ENCODE measurements around the gene UGT1A7. TPM values are rescaled to one million over a fixed set of nuclear protein-coding genes. Genes with fewer than 3 reads are reported as not detected.

UGT1A7 gene
- total and polyA plus RNA-seq, 9 of the 15 experiments (the other 6 are each of a cell fraction or from before 2014, with no cell fraction given), result not detected

- Histone ChIP-seq H3K4me1 (replicated peaks in 1 of 2; ENCODE audit: control insufficient read depth in 2 of 2, insufficient read depth in 2 of 2, low read length in 2 of 2) (no peaks in the 10 kb centered on the region; a peak in 1 of 5 replicates), H3K9me1 (ENCODE audit: control insufficient read depth, insufficient read depth, low read length) (no peaks in the 10 kb centered on the region), H3K9ac (ENCODE audit: insufficient read depth in 1 of 2, low read depth in 2 of 2, low read length in 2 of 2) (no peak overlapping the region), H3K79me2 (ENCODE audit: control insufficient read depth, insufficient read depth, low read length) (no peaks in the 10 kb centered on the region), H3K27ac (ENCODE audit: extremely low read depth, low read depth, low read length) (no peak overlapping the region), H3K27me3 (ENCODE audit: control insufficient read depth in 2 of 2, insufficient read depth in 2 of 2, low read length in 2 of 2) (peaks cover 0 to 51% of the 10 kb centered on the region in 2 experiments; a peak in 4 of 5 replicates), H2AFZ (ENCODE audit: low read depth, low read length) (no peak overlapping the region), H3K36me3 (ENCODE audit: control insufficient read depth, insufficient read depth, low read length) (no peaks in the 10 kb centered on the region), H3K9me3 (replicated peaks; ENCODE audit: control insufficient read depth, insufficient read depth, low read depth, low read length) (no peaks in the 10 kb centered on the region), H3K4me2 (ENCODE audit: insufficient read depth, low read length) (no peak overlapping the region), H4K20me1 (replicated peaks; ENCODE audit: control insufficient read depth, insufficient read depth, low read length) (no peaks in the 10 kb centered on the region; the same call in 1 of the 2 replicates), H3K4me3 (no peak overlapping the region)
- in situ Hi-C loops (cut with MboI), result no loop called here
- CTCF ChIA-PET (ENCODE audit: low intra/inter-chr PET ratio), result no interaction called here
- intact Hi-C loops (cut with micrococcal nuclease), result no loop called here
- FAIRE-seq, result no peak
- DNase-seq (ENCODE audit: extremely low read depth in 1 of 4, low spot score in 3 of 4), result no peak
- POLR2A ChIA-PET, result interaction anchor here (0.6 kb wide), 1 partner anchor 20 kb away, joined by 3 read pairs; no protein-coding TSS in a partner anchor
- no TSS peak for BruUV-seq (replicated peaks)
- WGBS (ENCODE audit: insufficient coverage, low coverage, missing lambda C conversion rate), result 10% methylated on average over 3 of the region's 3 CpGs
- ATAC-seq, result no peak
- TF ChIP-seq MCM7 (IDR thresholded peaks at IDR 0.05) (no peak), ZBTB49 (CRISPR knock-in tag; IDR thresholded peaks at IDR 0.05; ENCODE audit: borderline replicate concordance) (no peak), CBFB (CRISPR knock-in tag; IDR thresholded peaks at IDR 0.05) (no peak), NR2C2 (CRISPR knock-in tag; IDR thresholded peaks at IDR 0.05) (no peak), NR2C2 (tag; IDR thresholded peaks at IDR 0.05) (no peak), BRF2 (IDR thresholded peaks at IDR 0.05; ENCODE audit: borderline replicate concordance, insufficient read depth, insufficient read length) (no peak), TEAD2 (tag; IDR thresholded peaks at IDR 0.05) (no peak), ZBTB17 (CRISPR knock-in tag; IDR thresholded peaks at IDR 0.05) (no peak), LEF1 (IDR thresholded peaks at IDR 0.05) (no peak)
- TF ChIP-seq, protein P1, sequence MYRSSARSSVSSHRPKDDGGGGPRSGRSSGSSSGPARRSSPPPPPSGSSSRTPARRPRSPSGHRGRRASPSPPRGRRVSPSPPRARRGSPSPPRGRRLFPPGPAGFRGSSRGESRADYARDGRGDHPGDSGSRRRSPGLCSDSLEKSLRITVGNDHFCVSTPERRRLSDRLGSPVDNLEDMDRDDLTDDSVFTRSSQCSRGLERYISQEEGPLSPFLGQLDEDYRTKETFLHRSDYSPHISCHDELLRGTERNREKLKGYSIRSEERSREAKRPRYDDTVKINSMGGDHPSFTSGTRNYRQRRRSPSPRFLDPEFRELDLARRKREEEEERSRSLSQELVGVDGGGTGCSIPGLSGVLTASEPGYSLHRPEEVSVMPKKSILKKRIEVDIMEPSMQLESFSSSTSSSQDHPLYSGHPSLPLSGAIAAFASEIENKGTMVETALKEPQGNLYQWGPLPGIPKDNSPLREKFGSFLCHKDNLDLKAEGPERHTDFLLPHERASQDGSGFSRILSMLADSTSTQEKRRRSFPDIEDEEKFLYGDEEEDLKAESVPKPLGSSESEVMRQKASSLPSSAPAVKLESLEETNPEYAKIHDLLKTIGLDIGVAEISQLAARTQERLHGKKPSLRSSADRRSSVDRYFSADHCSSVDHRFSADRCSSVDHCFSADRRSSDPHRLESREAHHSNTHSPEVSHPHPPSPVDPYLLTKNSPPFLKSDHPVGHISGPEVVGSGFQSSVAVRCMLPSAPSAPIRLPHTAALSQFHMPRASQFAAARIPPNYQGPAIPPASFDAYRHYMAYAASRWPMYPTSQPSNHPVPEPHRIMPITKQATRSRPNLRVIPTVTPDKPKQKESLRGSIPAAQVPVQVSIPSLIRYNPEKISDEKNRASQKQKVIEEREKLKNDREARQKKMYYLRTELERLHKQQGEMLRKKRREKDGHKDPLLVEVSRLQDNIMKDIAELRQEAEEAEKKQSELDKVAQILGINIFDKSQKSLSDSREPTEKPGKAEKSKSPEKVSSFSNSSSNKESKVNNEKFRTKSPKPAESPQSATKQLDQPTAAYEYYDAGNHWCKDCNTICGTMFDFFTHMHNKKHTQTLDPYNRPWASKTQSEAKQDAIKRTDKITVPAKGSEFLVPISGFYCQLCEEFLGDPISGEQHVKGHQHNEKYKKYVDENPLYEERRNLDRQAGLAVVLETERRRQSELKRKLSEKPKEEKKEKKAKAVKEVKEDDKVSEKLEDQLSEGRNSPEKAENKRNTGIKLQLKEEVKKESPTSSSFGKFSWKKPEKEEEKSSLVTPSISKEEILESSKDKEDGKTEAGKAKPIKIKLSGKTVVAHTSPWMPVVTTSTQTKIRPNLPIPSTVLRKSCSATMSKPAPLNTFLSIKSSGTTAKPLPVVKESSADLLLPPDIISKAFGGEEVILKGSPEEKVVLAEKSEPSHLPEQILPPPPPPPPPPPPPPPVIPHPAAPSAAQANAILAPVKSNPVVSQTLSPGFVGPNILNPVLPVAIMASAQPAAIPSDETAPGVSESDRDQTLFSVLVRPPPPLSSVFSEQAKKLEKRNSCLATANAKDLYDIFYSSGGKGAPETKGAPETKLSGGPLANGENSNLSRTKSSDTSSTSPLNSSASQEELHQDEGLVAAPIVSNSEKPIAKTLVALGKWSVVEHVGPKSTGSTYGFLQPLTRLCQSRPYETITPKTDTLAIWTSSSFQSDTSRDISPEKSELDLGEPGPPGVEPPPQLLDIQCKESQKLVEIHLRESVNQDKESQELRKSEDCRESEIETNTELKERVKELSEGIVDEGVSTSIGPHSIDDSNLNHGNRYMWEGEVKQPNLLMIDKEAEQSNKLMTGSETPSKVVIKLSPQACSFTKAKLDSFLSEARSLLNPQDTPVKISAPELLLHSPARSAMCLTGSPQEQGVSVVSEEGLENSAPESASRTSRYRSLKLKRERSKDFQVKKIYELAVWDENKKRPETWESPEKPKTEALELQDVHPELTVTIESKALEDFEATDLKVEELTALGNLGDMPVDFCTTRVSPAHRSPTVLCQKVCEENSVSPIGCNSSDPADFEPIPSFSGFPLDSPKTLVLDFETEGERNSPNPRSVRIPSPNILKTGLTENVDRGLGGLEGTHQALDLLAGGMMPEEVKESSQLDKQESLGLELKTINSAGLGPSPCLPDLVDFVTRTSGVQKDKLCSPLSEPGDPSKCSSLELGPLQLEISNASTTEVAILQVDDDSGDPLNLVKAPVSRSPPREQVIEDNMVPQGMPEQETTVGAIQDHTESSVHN (IDR thresholded peaks at IDR 0.05; ENCODE audit: borderline replicate concordance in 1 of 2, low read depth in 1 of 2), result no peak
Observed at GRCh38 chr2:233817361-233817911, 135.7 kb downstream of the UGT1A7 start.
